HCT116 (cell line): Measurements from ENCODE around the gene RGS17. TPM values are rescaled to one million over a fixed set of nuclear protein-coding genes. Genes with fewer than 3 reads are reported as not detected.

Experiments used
- ATAC-seq: fragments of 200-7000 bp; cut with Tn5 transposase; 2 replicates; pipeline ENCODE4 v1.9.1; 2020; ENCODE audit warnings: mild to moderate bottlenecking, moderate library complexity
- BruUV-seq: library from RNA; stranded (reverse); fragments of 400-500 nt; replicated peaks from 2 replicates; lab custom pipeline; 2021; lab: Mats Ljungman, UMichigan
- CTCF ChIA-PET: fragments of 300-600 bp; sonication (Branson Sonifier 250); formaldehyde crosslinking; loops from one replicate; lab custom pipeline; 2021; ENCODE audit warnings: antibody characterized with exemption; lab: Charles Lee
- POLR2A ChIA-PET: fragments of 300-600, 350-600 bp; sonication (Branson Sonifier 250); formaldehyde crosslinking; loops from one replicate; lab custom pipeline; 2021; ENCODE audit warnings: antibody characterized with exemption; lab: Charles Lee
- RAD21 ChIA-PET, 2 experiments: fragments of 300-600 bp; sonication (Branson Sonifier 250); formaldehyde crosslinking; loops; one replicate each; lab custom pipeline; 2023; ENCODE audit warnings: low total read pairs in 2 of 2; ENCODE audit not compliant: uncharacterized antibody in 2 of 2, unreplicated experiment in 2 of 2, low non-redundant PET in 1 of 2; lab: Charles Lee
- DNase-seq: peaks from one replicate; pipeline ENCODE4 v3.0.0-alpha.2; 2010; ENCODE audit warnings: low read depth, low spot score
- H2AFZ ChIP-seq: fragments of 200-600 bp; shearing (Covaris generic), sonication (generic); 2 replicates; pipeline ENCODE4 v1.6.1; 2017; ENCODE audit warnings: low read depth, mixed run types, mixed read lengths, antibody characterized with exemption, low read length; ENCODE audit not compliant: poor library complexity, severe bottlenecking
- H3K27ac ChIP-seq: 2 replicates; pipeline ENCODE4 v1.5.1; 2012; ENCODE audit warnings: low read depth, low read length
- H3K27me3 ChIP-seq: fragments of 200-600 bp; sonication (generic); 2 replicates; pipeline ENCODE4 v1.6.1; 2016; ENCODE audit warnings: mixed run types, low read length, mixed read lengths; ENCODE audit not compliant: insufficient read depth
- H3K36me3 ChIP-seq, 2 experiments: fragments of 200-500 bp in 1 of 2; fragments of 200-600 bp in 1 of 2; sonication (Bioruptor generic) in 1 of 2; sonication (generic) in 1 of 2; 2 replicates each; pipeline versions ENCODE4 v1.5.1 to v1.6.1; 2014 to 2016; ENCODE audit warnings: low read length in 2 of 2, inconsistent platforms in 1 of 2, mixed read lengths in 1 of 2, mixed run types in 1 of 2; ENCODE audit not compliant: insufficient read depth in 2 of 2, control insufficient read depth in 1 of 2
- H3K4me1 ChIP-seq, 2 experiments: fragments of 200-600 bp in 1 of 2; sonication (generic) in 1 of 2; 2 replicates each; pipeline versions ENCODE4 v1.5.1 to v1.6.1; 2012 to 2017; ENCODE audit warnings: low read length in 2 of 2, inconsistent platforms in 1 of 2, mild to moderate bottlenecking in 1 of 2, mixed read lengths in 1 of 2, mixed run types in 1 of 2, moderate library complexity in 1 of 2; ENCODE audit not compliant: insufficient read depth in 2 of 2, control insufficient read depth in 1 of 2
- H3K4me2 ChIP-seq: fragments of 200-600 bp; sonication (generic); 2 replicates; pipeline ENCODE4 v1.6.1; 2017; ENCODE audit warnings: mixed run types, low read length, mixed read lengths
- H3K4me3 ChIP-seq, 2 experiments: fragments of 200-600 bp in 1 of 2; sonication (generic) in 1 of 2; replicated peaks in 1 of 2; 2 replicates each; pipeline ENCODE4 v1.5.1; 2011 to 2016; ENCODE audit warnings: low read length in 2 of 2, control low read depth in 1 of 2, low read depth in 1 of 2, mild to moderate bottlenecking in 1 of 2, mixed read lengths in 1 of 2, mixed run types in 1 of 2
- H3K79me2 ChIP-seq: fragments of 200-600 bp; sonication (generic); 2 replicates; pipeline ENCODE4 v1.6.1; 2017; ENCODE audit warnings: mild to moderate bottlenecking, mixed run types, low read length, moderate library complexity, mixed read lengths; ENCODE audit not compliant: insufficient read depth
- H3K9ac ChIP-seq: fragments of 200-600 bp; sonication (generic); 2 replicates; pipeline ENCODE4 v1.6.1; 2016; ENCODE audit warnings: low read length, mixed read lengths
- H3K9me2 ChIP-seq: fragments of 200-600 bp; sonication (generic), shearing (Covaris generic); 2 replicates; pipeline ENCODE4 v1.6.1; 2017; ENCODE audit warnings: mixed run types, mild to moderate bottlenecking, moderate library complexity; ENCODE audit not compliant: insufficient read depth
- H3K9me3 ChIP-seq, 2 experiments: fragments of 200-500 bp in 1 of 2; fragments of 200-600 bp in 1 of 2; sonication (Bioruptor generic) in 1 of 2; sonication (generic) in 1 of 2; 2 replicates each; pipeline ENCODE4 v1.6.1; 2014 to 2017; ENCODE audit warnings: low read length in 2 of 2, mixed read lengths in 2 of 2, inconsistent platforms in 1 of 2, low read depth in 1 of 2, mild to moderate bottlenecking in 1 of 2, mixed run types in 1 of 2, moderate library complexity in 1 of 2; ENCODE audit not compliant: control insufficient read depth in 1 of 2, insufficient read depth in 1 of 2
- H4K20me1 ChIP-seq: fragments of 200-600 bp; sonication (generic), shearing (Covaris generic); 2 replicates; pipeline ENCODE4 v1.6.1; 2017; ENCODE audit warnings: mixed run types, mild to moderate bottlenecking, moderate library complexity; ENCODE audit not compliant: insufficient read depth
- EGR1 ChIP-seq: IDR thresholded peaks from 2 replicates; pipeline ENCODE4 v1.6.1; 2012; ENCODE audit warnings: low read depth
- FOSL1 ChIP-seq: IDR thresholded peaks from 2 replicates; pipeline ENCODE4 v1.6.1; 2012; ENCODE audit warnings: low read depth
- ZNF274 ChIP-seq: fragments of 200-500 bp; sonication (Bioruptor generic); IDR thresholded peaks from 2 replicates; pipeline ENCODE4 v1.6.1; 2014; ENCODE audit warnings: mild to moderate bottlenecking, low read depth, low read length, inconsistent platforms
- intact Hi-C: fragments of 100-400 bp; cut with micrococcal nuclease; formaldehyde crosslinking; loops from 2 replicates; pipeline ENCODE4 v1.10.0; 2022
- total RNA-seq: library from RNA; stranded (reverse); gene quantifications from one replicate; pipeline ENCODE4 v1.2.1, GENCODE V29; 2021; ENCODE audit not compliant: unreplicated experiment
- TF ChIP-seq, protein P1 (sequence below): IDR thresholded peaks from 2 replicates; pipeline ENCODE4 v1.6.1; 2012; ENCODE audit warnings: low read depth

RGS17 gene
- total RNA-seq, 1 experiment from 2014 or later: 3.9 TPM

GRCh38 chr6:153167907-153168306 is 36.8 kb upstream of the RGS17 start:
- Histone ChIP-seq H3K4me1 (peaks cover 21 to 49% of the 10 kb centered on the region in 2 experiments), H4K20me1 (no peaks in the 10 kb centered on the region), H3K9me2 (no peaks in the 10 kb centered on the region), H3K36me3 (no peaks in the 10 kb centered on the region), H3K27ac (peak overlapping the region; percentile 70)
- POLR2A ChIA-PET: no interaction called here
- CTCF ChIA-PET: no interaction called here
- TF ChIP-seq FOSL1 (0 out of 2 replicates have a peak, but pooled peaks have one; percentile 10), EGR1 (no peak), ZNF274 (no peak)
- TF ChIP-seq, protein P1, sequence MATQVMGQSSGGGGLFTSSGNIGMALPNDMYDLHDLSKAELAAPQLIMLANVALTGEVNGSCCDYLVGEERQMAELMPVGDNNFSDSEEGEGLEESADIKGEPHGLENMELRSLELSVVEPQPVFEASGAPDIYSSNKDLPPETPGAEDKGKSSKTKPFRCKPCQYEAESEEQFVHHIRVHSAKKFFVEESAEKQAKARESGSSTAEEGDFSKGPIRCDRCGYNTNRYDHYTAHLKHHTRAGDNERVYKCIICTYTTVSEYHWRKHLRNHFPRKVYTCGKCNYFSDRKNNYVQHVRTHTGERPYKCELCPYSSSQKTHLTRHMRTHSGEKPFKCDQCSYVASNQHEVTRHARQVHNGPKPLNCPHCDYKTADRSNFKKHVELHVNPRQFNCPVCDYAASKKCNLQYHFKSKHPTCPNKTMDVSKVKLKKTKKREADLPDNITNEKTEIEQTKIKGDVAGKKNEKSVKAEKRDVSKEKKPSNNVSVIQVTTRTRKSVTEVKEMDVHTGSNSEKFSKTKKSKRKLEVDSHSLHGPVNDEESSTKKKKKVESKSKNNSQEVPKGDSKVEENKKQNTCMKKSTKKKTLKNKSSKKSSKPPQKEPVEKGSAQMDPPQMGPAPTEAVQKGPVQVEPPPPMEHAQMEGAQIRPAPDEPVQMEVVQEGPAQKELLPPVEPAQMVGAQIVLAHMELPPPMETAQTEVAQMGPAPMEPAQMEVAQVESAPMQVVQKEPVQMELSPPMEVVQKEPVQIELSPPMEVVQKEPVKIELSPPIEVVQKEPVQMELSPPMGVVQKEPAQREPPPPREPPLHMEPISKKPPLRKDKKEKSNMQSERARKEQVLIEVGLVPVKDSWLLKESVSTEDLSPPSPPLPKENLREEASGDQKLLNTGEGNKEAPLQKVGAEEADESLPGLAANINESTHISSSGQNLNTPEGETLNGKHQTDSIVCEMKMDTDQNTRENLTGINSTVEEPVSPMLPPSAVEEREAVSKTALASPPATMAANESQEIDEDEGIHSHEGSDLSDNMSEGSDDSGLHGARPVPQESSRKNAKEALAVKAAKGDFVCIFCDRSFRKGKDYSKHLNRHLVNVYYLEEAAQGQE: no peak
- TF ChIP-seq, all 23 proteins: peak for 1
- DNase-seq (no peak), ATAC-seq (no peak)
- peak overlapping the region; percentile 52 for H3K9ac ChIP-seq
- no peaks in the 10 kb centered on the region for H3K27me3 ChIP-seq
- intact Hi-C loops: no loop called here
- peak overlapping the region; percentile 87 for H2AFZ ChIP-seq
- H3K9me3 ChIP-seq: no peaks in the 10 kb centered on the region
- H3K4me2 ChIP-seq: peak overlapping the region; percentile 78
- RAD21 ChIA-PET: no interaction called here
- no peaks in the 10 kb centered on the region for H3K79me2 ChIP-seq
- peak overlapping the region in 1 of 2 experiments; percentile 43; a peak in 1 of 4 replicates for H3K4me3 ChIP-seq
- BruUV-seq: no TSS peak
